Stimulated activated CD4-positive, alpha-beta T cell treated with anti-CD3 and anti-CD28 coated beads, TNF-alpha, amount 100 ng/mL, for 4 hours (primary cell): ENCODE measurements around the gene CYB561D1.

Source experiments
- DNase-seq, 3 experiments: peaks; one replicate each; pipeline ENCODE4 v3.0.0-alpha.2; 2020; ENCODE audit warnings: low read depth in 3 of 3

The CYB561D1 gene

DNA sequence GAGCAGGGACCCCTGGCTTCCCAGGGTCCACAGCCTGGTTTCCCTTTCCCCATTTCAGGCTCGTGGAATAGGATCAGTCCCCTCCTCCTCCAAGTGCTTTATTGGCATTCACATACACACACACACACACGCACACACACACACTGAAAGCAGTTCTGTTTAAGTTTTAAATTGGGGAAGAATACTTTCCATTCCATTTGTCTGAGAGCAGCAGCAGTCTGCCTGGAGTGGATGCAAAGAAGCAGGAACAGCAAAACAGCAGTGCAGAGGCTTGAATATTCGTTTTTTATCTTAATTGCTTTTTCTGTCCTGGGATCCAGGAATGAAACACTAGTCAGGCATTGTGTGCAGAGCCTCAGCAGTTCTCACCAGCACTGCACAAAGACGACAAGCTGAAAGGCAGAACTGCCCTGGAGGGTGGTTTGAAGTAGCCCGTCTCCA, 7.1 kb downstream of the CYB561D1 start:
- no peak for DNase-seq

DNA sequence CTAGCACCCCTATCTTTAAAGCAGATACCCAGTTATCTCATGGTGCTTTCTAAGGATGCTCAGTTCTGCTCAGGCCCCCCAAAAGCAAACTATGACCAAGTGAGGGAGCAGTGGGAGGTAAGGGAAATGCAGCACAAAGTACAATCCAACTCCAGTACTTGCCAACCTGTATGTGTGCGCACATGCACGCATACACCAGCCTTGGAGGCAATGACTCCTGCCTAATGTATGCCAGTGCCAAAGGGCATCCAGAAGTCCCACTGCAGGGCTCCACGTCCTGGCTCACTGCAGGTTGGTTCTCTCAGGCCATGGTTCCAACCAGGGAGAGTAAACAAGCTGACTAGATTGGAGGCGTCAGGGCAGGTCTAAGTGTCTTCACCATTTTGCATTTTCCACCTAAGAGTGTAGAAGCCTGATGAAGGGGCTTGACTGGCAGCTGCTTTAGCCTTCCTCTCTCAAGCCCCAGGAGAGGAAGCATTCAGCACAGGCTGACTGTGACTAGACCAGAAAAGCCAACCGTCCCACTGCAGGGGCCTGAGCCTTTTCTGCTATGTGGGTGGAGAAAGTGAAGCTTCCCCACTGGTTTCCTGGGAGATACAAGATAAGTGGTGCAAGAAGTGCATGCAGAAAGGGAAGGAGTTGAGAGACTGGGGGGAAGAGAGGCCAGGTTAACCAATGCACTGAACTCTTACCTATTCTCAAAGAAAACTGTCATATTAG, 7.9 kb downstream of the CYB561D1 start:
- no peak for DNase-seq

GRCh38 chr1:109502364-109502851, 8.5 kb downstream of the CYB561D1 start:
- DNase-seq: peak in 1 of 3 experiments; percentile 39

- DNase-seq: no peak
These were observed 10.0 kb downstream of the CYB561D1 start for GRCh38 chr1:109503935-109504334.

- no peak for DNase-seq
These were observed 11.1 kb downstream of the CYB561D1 start for GRCh38 chr1:109504974-109505373.

DNA sequence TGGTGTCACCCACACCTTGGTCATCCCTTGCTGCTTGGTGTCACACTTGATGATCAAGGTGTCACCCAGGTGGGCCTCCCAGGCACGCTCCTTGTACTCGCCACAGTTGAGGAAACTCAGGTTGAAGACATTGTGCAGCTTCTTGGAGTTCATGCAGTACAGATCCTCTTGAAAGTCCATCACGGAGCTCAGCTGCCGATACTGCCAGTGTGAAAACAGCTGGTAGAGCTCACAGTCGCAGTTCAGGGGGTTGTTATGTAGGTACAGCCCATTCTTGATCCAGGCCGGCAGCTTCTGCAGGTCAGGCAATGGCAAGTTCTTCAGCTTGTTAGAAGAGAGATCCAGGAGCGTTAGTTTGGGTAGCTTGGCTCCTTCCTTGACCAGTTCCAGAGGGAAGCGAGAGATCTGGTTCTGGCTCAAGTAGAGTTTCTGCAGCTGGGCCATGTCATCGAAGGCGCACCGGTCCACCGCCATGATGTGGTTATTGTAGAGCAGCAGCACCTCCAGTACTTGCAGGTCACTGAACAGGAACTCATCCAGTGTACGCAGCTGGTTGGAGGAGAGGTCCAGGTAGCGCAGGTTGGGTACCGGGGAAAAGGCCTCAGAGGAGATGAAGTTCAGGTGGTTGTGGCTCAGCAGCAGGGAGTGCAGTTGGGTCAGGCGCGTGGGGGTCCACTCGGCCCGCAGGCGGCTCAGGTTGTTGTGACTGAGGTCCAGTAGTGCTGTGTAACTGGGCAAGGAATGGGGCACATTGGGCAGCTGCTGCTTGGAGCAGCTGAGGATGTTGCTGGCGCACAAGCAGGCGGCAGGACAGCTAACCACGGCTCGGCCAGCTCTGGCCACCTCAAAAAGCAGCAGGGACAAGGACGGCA, 14.3 kb downstream of the CYB561D1 start:
- DNase-seq: no peak

DNA sequence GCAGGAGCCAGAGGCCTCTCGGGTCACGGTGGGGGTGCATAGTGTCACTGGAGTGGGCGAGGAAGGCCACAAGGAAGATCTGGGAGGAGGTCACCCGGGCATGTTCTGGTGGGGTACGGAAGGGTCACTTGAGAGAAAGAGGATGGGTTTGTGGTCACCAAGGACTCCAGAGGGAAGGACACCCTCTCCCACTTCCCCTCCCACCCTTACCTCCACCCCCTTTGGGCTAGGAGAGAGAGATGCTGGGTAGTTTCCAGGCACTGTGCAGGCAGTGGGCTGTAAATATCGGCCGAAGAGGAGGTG, 14.9 kb downstream of the CYB561D1 start:
- no peak for DNase-seq

- DNase-seq: peak in 2 of 3 experiments; percentile 35 to 58
These were observed 15.6 kb downstream of the CYB561D1 start, which contains the start of gene AMIGO1 for GRCh38 chr1:109509176-109510134. Gene AMIGO1, minus strand, starts transcription at chr1:109509727. Its CDS starts 815 bp downstream, at chr1:109508912.

DNA sequence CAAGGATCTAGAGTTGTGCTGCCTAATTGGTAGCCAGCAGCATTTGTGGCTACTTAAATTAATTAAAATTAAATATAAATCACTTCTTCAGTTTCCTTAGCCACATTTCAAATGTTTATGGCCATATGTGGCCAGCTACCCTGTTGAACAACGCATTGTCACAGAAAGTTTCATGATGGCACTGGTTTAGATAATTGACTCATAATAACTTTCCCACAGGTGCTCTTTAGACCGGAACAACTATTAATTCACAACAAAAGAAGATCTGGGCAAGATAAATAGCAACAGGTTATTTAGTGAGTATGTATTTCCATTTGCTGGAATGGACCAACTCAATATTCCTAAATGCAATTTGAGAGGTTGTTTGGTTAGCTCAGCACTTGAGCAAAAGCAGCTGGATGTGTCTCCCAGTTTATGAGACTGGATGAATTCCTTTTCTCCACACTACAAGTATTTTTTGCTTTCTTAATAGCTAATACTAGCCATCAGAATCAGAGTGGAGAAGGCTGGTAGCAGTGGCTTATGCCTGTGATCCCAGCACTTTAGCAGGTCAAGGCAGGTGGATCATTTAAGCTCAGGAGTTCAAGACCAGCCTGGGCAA, 19.3 kb downstream of the CYB561D1 start:
- DNase-seq: no peak

DNA sequence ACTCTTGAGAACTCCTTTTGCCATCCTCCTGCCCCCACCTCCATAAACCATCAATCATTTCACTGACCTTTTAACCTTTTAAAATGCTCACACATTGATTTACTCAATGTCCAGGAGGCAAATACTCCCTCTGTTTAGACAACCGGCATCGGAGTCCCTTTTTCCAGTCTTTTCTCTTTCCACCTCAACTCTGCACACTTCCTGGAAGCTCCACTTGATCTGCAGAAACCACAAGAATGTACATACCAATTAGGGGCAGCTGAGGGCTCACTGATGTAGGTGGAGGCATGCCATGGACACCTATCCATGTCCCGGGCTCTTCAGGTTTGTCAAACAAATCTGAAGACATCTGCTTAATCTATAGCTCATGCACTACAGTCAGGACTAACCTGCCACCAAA, 21.0 kb downstream of the CYB561D1 start:
- no peak for DNase-seq

GRCh38 chr1:109516872-109517271, 23.0 kb downstream of the CYB561D1 start:
- DNase-seq: no peak

DNA sequence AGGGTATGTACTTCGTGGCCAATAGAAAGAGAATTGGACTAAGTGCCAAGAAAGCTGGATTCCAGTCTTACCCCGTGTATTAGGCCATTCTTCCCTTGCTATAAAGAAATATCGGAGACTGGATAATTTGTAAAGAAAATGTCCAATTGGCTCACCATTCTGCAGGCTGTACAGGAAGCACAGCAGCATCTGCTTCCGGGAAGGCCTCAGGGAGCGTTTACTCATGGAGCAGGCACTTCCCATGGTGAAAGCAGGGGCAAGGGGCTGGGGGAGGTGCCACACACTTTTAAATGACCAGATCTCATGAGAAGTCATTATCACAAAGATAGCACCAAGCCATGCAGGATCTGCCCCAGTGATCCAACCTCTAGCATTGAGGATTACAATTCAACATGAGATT, 23.4 kb downstream of the CYB561D1 start:
- no peak for DNase-seq

DNA sequence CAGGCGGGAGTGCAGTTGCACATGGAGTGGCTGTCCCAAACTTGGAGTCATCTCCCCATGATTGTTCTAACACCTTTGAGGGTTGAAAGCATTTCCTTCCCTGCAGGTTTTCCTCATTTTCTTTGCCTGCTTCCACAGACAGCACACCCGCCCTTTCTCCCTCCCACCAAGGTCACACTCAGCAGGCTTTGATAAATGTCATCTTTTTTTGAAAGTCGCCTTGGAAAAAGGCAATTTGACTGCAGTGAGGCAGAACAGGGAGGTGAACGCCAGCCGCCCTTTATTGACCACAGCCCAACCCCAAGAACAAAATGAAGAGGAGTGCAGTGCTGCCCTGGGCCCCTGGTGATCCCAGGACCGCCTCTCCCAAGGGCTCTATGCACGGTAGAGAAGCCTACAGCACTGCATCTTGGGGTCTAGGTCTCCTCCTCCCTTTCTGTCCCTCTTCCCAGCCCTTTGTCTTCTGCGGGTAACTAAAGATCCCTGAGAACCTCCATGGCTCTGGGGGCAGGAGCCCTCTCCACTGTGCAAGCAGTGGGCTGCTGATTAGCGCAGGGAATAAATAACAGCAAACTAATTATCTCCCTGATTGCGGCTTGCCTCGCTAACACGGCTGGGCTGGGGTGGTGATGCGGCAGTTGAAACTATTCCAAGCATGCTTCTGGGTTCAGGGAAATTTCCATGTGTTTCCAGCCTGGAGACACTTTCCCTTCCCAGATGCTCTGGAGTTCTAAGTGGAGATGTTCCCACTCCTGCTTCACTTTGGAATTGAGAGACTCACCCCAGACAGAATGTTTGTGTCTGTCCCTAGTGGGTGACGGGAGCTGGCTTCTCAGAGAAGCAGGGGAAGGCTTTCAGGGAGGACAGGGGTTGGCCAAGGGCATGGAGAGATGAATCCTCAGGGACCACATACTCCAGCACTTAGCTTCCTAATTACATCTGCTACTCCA, 27.4 kb downstream of the CYB561D1 start:
- no peak for DNase-seq

DNA sequence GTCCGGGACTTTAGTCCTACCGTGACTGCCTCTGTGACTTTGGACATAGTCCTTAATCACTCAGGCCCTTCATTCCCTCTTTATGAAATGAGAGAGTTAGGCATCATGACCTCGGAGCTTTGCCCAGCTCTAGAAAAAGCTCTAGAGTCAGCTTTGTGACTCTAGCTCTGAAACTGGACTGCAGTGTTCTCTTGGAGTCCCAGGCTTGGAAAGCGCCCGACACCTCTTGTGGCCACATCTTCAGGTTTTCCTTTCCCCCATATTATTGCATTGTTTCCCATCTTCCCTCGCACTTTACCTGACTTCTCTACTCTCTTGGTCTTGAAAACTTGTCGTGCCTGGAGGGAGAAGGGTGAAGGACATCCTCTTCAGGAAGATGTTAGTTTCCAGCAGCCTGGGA, 28.1 kb downstream of the CYB561D1 start:
- DNase-seq: no peak

DNA sequence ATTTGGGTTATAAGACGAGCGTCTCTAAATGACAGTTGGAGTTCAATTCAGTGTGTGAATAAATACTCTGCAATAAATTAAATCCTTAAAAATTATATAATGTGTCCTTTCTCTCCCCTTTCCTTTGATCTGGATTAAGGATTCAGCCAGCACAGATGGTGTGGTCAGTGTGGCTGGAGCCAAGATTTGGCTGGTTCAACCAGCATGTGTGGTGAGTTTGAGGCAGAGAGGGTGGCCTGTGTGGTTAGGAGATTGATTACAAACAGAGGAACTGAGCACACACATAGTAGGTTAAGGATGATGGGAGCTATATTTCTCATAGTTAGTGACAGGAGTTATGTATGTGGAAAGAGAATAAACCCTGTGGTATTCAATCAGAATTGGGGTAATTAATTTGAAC, 29.8 kb downstream of the CYB561D1 start:
- no peak for DNase-seq

GRCh38 chr1:109527098-109527811, 33.4 kb downstream of the CYB561D1 start:
- no peak for DNase-seq

GRCh38 chr1:109527846-109528695, 34.2 kb downstream of the CYB561D1 start:
- no peak for DNase-seq

GRCh38 chr1:109528712-109529111, 34.8 kb downstream of the CYB561D1 start:
- DNase-seq: no peak
